ENCODE results near the gene BANP. TPM values are rescaled to one million over a fixed set of nuclear protein-coding genes. Genes with fewer than 3 reads are reported as not detected.
"Not testable (repeated sequence)": the region's sequence is repeated elsewhere in the genome, so short reads cannot be mapped to it uniquely, and the experiment has no call there.

BANP gene
- total RNA-seq, 1 experiment from 2014 or later, result 24.2 TPM

- Histone ChIP-seq H4K20me1 (ENCODE audit: low read length) (no peaks in the 10 kb centered on the region), H3K27me3 (ENCODE audit: low read length) (no peaks in the 10 kb centered on the region), H3K4me3 (ENCODE audit: low read length) (no peak overlapping the region), H3K9me2 (replicated peaks; ENCODE audit: low read length) (no peaks in the 10 kb centered on the region), H3K79me2 (ENCODE audit: low read length) (no peaks in the 10 kb centered on the region), H3K4me2 (ENCODE audit: low read length) (no peak overlapping the region), H2AFZ (ENCODE audit: low read length) (no peak overlapping the region), H3K9ac (ENCODE audit: low read length) (no peak overlapping the region), H3F3A (ENCODE audit: low read length, unreplicated experiment) (no peaks in the 10 kb centered on the region), H3K9me3 (ENCODE audit: low read length) (no peaks in the 10 kb centered on the region), H3K36me3 (ENCODE audit: low read depth, low read length) (no peaks in the 10 kb centered on the region), H3K4me1 (ENCODE audit: insufficient read depth, low read length) (peaks cover under 1% of the 10 kb centered on the region; the same call in 1 of the 2 replicates), H3K27ac (ENCODE audit: low read length) (no peak overlapping the region)
- ATAC-seq (no peak), DNase-seq (no peak)
- ChIA-PET CTCF (no interaction called here), POLR2A (ENCODE audit: unreplicated experiment) (no interaction called here)
- BruUV-seq (replicated peaks), result no TSS peak
- intact Hi-C loops (cut with micrococcal nuclease), result no loop called here
- TF ChIP-seq CTCF (conservative IDR thresholded peaks at IDR 0.05; ENCODE audit: low read depth, low read length) (no peak), EZH2phosphoT487 (IDR thresholded peaks at IDR 0.05; ENCODE audit: borderline replicate concordance, low read length) (no peak), EZH2 (IDR thresholded peaks at IDR 0.05; ENCODE audit: low read length, unreplicated experiment) (no peak)
Measured at GRCh38 chr16:88019821-88020515, 68.7 kb downstream of the BANP start.

- Histone ChIP-seq H3K4me3 (ENCODE audit: low read length) (no peak overlapping the region), H3K9me3 (ENCODE audit: low read length) (no peaks in the 10 kb centered on the region), H3K36me3 (ENCODE audit: low read depth, low read length) (no peaks in the 10 kb centered on the region), H3K79me2 (ENCODE audit: low read length) (no peaks in the 10 kb centered on the region), H3K9ac (ENCODE audit: low read length) (no peak overlapping the region), H3K27ac (ENCODE audit: low read length) (no peak overlapping the region), H3K9me2 (replicated peaks; ENCODE audit: low read length) (no peaks in the 10 kb centered on the region), H3K4me1 (ENCODE audit: insufficient read depth, low read length) (no peaks in the 10 kb centered on the region; the same call in 1 of the 2 replicates), H2AFZ (ENCODE audit: low read length) (no peak overlapping the region), H4K20me1 (ENCODE audit: low read length) (no peaks in the 10 kb centered on the region), H3F3A (ENCODE audit: low read length, unreplicated experiment) (no peaks in the 10 kb centered on the region), H3K27me3 (ENCODE audit: low read length) (no peaks in the 10 kb centered on the region), H3K4me2 (ENCODE audit: low read length) (no peak overlapping the region)
- ChIA-PET CTCF (no interaction called here), POLR2A (ENCODE audit: unreplicated experiment) (no interaction called here)
- intact Hi-C loops (cut with micrococcal nuclease), result no loop called here
- no TSS peak for BruUV-seq (replicated peaks)
- TF ChIP-seq EZH2phosphoT487 (IDR thresholded peaks at IDR 0.05; ENCODE audit: borderline replicate concordance, low read length), result no peak
- TF ChIP-seq EZH2 (IDR thresholded peaks at IDR 0.05; ENCODE audit: low read length, unreplicated experiment), result no peak
- TF ChIP-seq CTCF (conservative IDR thresholded peaks at IDR 0.05; ENCODE audit: low read depth, low read length), result no peak
- DNase-seq, result no peak
- ATAC-seq, result no peak
Measured at GRCh38 chr16:88020516-88020885, 69.3 kb downstream of the BANP start.

GRCh38 chr16:88021041-88021970 lies 70.1 kb downstream of the BANP start:
- ATAC-seq; H3K9me3 ChIP-seq (ENCODE audit: low read length); POLR2A ChIA-PET (ENCODE audit: unreplicated experiment); H4K20me1 ChIP-seq (ENCODE audit: low read length); H3K4me3 ChIP-seq (ENCODE audit: low read length); H3K4me1 ChIP-seq (ENCODE audit: insufficient read depth, low read length); DNase-seq; CTCF ChIA-PET; intact Hi-C loops (cut with micrococcal nuclease); H2AFZ ChIP-seq (ENCODE audit: low read length); H3K79me2 ChIP-seq (ENCODE audit: low read length); H3F3A ChIP-seq (ENCODE audit: low read length, unreplicated experiment); BruUV-seq (replicated peaks); H3K4me2 ChIP-seq (ENCODE audit: low read length); H3K9me2 ChIP-seq (replicated peaks; ENCODE audit: low read length); H3K9ac ChIP-seq (ENCODE audit: low read length); H3K27me3 ChIP-seq (ENCODE audit: low read length); H3K36me3 ChIP-seq (ENCODE audit: low read depth, low read length); H3K27ac ChIP-seq (ENCODE audit: low read length): not testable (repeated sequence)

All from PC-3 (cell line).